ENCODE measurements around the gene ZCCHC3.

The ZCCHC3 gene

DNA sequence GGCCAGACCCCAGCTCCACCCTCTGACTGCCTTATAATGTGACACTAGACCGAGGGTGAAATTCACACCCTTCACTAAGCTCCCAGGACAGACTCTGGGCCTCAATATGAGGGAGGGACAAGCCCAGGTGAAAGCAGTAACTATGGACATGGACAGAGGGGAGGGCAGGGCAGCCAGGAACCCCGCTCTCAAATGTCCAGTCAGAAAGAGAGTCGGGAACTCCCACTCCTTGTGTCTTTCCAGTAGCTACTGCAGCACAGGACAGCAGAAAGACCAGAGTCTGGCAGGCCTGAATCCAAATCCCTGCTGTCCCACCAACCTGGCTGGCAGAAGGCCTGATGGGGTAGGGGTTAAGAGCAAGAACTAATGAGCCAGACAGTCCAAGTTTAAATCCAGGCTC lies 13.2 kb upstream of the ZCCHC3 start:
- no peak for DNase-seq

DNA sequence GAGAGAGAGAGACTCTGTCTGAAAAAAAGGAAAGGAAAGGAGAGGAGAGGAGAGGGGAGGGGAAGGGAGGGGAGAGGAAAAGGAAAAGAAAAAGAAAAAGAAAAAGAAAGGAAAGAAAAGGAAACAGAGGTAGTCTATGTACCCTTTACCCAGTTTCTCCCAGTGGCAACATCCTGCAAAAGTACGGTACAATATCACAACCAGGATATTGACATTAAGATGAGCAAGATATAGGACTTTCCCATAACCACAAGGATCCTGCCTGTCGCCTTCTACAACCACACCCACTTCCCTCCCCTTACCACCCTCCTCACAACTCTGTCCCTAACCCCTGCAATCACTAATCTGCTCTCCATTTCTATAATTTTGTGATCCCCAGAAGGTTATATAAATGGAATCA lies 10.9 kb upstream of the ZCCHC3 start:
- DNase-seq = no peak

DNA sequence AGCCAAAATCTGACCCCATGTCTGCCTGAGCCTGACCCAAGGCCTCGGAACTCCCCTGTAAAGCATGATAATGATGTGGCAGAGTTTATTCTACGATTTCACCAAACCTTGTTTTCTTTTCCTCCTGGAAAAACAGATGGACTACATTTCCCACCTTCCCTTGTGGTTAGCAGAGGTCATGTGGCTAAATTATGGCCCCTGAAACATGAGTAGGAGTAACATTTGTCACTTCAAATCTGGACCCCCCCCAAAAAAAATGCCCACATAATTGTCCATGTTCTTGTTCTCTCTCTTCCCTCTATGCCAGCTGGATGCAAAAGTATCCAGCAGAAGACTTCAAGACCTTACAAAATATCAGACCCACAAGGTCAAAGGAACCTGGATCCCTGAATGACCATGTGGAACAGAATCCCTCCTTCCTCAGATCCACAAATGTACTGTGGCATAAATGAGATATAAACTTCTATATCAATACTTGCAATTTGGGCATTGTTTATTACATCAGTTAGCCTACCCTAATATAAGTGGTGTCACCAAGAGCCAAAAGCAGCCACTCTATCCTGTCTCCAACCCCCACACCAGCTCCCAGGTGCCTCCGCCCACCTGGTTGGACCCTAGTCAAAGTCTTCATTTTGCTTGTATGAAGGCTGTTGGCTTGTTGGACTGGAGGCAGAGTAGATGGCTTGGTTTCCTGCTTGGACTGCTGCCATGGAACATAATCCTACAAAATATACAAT lies 8.2 kb upstream of the ZCCHC3 start:
- no peak for DNase-seq

DNA sequence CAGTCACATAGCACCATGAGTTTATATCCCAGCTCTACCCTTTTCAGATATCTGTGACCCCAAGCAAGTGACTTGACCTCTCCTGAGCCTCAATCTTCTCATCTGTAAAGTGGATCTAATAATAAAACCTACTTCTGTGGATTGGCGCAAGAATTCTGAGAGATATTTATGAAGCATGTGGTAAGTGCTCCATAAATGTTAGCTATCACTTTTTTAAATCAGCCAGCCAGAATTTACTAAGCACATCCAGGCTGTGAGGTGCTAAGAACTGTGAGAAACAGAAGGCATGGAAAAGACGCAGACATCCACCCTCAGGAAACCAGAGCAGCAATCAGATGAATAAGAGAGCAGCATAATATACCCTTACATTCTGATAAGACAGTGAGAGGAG lies 7.7 kb upstream of the ZCCHC3 start:
- DNase-seq = no peak

DNA sequence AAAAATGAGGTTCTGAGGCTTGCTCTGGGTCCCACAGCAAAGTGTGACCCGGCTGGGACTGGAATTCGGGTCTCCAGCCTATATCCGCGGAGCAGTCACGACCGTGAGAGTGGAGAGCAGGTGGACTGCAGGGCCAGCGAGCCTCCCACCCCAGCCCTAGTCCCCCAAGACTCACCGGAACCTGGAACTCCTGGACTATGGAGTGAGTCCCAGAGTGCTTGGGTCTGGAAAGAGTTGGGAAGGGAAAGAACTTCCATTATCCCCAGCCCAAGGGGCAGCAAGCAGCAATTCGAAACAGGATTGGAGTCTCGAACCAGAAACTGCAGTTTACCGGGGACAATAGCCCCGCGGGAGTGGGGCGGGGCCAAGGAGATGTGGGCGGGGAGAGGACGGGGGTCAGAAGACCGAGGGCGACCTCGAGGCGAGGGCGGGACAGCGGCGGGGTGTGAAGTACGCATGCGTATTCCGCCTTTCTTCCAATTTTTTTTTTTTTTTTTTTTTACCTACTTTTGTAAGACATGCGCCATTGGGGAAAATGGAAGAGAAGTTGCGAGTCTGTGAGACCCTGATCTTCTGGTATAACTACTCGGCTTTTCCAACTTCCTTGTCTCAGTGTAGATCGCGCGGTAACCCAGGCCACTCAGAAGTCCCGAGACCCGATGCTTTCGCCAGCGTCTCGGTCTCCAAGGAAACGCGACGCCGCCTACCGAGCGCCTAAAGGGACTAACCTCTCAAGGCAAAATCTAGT lies 7.1 kb upstream of the ZCCHC3 start, which contains the start of gene C20orf96:
Gene C20orf96, minus strand, starts transcription at position 667 of the 748 bp plus-strand sequence. Its CDS starts 140 bp downstream, at position 527.
- peak; percentile 72 for DNase-seq

DNA sequence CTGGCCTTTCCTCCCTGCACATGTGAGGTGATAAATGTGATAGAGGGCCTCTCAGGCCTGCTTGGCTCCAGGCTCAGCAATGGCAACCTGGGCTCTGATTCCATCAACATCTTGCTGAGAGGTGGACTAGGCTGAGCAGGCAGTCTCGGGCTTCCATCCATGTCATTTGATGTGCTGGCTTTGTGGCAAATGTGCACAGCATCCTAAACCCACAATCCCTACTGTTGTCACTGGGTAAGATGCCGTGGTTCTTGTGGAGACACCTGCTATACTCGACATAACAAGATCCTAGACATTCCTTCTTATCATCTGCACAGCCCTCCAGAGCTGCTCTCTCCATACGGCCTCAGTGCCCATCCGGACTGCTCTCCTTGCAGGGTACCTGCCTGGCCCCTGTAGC lies 2.8 kb upstream of the ZCCHC3 start:
- no peak for DNase-seq

DNA sequence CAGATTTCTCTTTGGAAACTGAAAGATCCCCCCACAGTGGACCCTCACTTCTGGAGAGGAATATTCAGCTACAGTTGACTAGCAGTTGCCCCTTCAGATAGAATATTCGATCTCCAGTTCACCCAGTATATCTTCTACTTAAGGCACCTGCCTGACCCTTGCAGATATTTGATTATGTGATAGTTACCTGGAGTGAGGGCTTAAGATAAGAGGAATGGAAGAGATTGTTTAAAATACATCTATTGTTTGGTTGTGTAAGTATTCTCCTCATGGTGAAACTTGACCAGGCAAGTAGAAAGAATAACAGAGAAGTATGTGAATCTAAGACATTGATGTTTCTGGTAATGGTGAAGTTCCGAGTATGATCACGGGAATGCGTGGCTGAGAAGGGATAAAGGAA lies 1.6 kb upstream of the ZCCHC3 start:
- no peak for DNase-seq

DNA sequence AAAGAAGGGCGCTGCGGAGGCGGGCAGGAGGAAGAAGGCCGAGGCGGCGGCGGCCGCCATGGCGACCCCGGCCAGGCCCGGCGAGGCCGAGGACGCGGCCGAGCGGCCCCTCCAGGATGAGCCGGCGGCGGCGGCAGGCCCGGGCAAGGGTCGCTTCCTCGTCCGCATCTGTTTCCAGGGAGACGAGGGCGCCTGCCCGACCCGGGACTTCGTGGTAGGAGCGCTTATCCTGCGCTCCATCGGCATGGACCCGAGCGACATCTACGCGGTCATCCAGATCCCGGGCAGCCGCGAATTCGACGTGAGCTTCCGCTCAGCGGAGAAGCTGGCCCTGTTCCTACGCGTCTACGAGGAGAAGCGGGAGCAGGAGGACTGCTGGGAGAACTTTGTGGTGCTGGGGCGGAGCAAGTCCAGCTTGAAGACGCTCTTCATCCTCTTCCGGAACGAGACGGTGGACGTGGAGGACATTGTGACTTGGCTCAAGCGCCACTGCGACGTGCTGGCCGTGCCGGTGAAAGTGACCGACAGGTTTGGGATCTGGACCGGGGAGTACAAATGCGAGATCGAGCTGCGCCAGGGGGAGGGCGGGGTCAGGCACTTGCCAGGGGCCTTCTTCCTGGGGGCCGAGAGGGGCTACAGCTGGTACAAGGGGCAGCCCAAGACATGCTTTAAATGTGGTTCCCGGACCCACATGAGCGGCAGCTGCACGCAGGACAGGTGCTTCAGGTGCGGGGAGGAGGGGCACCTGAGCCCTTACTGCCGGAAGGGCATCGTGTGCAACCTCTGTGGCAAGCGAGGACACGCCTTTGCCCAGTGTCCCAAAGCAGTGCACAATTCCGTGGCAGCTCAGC lies 780 bp downstream of the ZCCHC3 start:
- peak; percentile 52 for DNase-seq

DNA sequence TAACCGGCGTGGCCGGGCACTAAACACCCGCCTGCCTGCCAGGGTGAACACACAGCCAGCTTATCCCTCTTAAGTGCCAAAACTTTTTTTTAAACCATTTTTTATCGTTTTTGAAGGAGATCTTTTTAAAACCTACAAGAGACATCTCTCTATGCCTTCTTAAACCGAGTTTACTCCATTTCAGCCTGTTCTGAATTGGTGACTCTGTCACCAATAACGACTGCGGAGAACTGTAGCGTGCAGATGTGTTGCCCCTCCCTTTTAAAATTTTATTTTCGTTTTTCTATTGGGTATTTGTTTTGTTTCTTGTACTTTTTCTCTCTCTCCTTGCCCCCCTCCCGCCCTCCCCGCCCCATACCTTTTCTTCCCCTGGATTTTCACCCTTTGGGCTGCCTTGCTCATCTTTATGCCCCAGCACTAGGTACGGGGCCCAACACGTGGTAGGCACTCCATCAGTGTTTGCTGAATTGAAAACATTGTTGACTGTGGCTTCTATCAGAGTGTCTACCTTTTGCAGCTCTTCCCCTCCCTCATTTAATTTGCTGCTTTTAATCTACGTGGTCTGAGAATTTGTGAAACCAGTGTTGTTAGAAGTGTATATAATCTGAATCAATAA lies 1.5 kb downstream of the ZCCHC3 start:
- DNase-seq = no peak

DNA sequence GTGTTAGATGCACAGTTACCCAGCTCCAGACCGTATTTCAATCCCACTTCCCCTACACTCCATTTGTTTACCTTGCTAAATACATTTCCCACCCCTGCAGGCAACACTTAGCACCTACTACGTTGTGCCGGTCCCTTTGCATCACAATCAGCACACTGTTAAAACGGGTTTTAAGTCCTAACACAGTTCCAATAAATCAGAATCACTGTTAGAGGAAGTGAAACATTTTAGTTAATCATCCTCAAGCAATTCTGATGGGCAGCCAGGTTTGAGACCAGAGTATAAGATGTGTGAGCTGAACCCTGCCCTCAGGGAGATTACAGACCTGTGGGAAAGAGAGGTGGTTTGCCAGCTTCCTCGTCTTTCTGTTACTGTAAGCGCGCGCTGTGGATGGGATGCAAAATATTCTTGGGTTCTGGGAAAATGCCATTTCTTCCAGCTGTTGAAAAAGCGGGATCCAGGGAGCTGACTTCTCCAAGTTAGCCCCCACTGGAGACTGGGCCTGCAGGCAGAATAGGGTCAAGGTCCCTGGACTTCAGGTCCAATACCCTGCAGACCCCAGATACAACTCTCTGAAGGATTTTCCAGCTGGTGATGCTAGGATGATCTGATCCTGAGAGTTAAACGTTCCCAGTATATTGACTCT lies 3.1 kb downstream of the ZCCHC3 start:
- DNase-seq = no peak

DNA sequence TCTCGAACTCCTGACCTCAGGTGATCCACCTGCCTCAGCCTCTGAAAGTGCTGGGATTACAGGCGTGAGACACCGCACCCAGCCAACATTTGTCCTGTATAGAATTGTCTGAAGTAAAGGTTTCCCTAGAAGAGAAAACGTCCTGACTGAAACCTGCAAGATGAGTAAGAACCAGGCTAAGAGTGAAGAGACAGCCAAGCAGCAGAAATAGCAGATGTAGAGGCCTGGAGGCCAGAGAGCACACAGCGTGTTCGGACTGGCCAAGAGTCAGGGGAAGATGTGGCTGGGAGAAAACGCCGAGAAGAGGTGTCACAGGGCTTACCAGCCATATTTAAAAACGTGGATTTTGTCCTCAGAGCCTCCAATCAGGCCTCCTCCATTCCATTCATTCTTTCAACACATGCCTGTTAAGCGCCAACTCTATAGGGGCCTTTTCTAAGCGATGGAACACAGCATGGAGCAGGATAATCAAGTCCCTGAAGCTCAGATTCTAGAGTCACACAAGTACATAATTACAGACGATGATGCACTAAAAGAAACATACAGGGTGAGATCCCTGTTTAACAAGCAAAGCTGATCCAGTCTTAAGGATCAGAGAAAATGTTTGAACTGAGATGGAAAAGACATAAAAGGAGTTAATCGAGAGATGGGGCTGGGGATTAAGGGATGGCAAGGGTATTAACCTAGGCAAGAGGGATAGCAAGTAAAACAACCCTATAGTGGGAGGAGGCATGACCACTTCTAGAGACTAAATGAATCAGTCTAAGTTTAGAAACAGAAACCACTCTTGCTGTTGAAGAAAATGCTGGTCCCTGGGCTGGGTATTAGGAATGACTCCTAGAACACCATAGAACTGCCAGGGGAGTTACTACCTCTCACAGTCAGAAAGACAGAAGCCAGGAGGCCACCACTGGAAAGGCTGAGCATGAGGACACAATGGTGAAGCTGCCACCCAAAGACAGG lies 4.8 kb downstream of the ZCCHC3 start:
- DNase-seq = no peak

DNA sequence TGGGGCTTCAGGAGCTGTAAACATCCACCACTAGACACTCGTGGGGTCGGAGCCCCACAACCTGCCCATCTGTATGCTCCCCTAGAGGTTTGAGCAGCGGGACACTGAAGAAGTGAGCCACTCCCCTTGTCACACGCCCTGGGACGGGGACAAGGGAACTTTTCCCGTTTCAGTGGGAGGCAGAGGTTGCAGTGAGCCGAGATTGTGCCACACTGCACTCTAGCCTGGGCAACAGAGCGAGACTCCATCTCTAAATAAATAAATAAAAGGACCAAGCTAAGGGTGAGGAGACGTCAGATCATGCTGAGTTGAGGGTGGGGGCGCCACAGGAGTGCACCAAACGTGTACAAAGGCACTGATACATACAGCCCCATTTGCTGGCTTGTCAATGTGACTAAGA lies 8.4 kb downstream of the ZCCHC3 start:
- DNase-seq = no peak

DNA sequence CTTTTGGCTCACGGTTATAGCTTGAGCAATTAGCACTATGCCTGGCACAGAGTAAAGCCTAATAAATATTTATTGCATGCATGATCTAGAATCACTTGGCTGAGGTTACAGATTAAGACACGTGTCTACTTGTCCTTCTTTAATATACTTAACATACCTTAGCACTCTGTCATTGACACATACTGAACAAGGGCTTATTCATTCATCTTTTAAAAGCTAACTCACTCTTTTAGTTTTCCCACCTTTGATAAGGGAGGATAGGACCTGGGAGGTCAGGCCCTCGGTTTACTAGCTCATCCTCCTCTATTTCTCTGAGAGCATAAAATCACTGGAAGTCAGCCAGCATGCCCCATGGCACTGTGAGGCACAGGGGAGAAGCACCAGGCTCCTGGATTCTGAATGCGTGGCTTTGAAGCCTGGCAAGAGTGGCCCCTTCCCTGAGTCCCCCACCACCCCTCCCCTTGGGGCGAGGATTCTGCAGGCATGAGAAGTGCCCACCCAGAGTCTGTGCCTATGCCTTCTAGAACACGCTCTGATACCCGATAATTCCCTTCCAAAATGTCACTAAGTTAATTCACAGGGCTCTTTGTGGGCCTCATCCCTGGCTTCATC lies 11.2 kb downstream of the ZCCHC3 start:
- no peak for DNase-seq

DNA sequence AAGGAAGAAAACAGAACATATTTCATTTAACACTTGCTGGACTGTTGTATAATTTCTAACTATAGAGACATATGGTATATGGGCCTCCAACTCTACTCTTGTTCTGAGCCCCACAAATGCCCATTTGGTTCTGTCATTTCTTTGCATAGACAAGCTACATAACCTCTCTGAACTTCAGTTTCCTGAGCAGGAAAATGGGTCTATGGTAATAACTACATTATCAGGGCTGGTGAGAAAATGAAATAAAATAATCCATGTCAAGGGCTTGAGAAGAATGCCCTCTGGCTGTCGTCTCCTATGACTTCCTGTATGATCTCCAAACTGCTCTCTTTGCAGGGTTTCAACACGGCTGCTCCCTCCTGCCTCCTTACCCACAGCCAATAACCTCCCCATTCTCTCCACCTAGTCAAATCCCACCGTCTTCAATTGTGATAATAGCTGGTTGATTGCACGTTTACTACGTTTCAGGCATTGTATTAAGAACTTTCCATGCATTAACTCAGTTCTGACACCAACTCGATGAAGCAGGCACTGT lies 12.0 kb downstream of the ZCCHC3 start:
- peak; percentile 74 for DNase-seq

DNA sequence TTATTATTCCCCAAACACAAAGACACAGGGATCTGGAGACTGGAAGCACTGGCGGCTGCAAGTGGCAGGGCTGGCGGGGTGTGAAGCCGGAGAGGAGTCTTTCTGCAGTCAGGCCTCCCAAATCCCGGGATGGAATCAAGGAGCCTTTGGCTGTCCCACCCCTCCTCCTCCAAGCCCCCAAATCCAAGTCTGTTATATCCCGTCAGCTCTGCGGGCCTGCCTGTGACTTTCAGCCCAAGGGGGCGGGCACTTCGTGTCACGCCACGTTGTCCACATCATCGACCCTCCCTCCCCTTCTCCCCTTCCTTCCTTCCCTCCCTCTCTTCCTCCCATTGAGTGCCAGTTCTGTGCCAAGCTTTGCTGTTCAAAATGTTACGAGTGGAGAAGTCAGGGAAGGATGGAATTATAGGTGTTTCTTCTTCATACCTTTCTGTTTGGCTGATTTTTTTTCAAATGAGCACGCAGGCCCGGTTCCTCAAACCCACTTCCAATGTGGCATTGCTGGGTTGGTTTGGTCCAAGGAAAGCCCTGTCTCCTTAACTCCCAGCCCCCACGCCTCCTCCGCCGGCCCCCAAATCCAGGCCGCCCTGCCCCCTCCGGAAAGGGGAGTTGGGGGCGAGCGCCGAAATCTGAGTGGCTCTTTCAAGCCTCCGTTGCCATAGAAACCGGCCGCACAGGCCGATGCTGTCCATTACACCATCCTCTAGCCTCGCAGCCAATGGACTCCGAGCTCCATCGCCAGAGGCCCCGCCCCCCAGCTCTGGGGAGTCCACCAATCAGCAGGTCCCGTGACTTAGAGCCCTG lies 12.7 kb downstream of the ZCCHC3 start:
- DNase-seq = peak; percentile 98

DNA sequence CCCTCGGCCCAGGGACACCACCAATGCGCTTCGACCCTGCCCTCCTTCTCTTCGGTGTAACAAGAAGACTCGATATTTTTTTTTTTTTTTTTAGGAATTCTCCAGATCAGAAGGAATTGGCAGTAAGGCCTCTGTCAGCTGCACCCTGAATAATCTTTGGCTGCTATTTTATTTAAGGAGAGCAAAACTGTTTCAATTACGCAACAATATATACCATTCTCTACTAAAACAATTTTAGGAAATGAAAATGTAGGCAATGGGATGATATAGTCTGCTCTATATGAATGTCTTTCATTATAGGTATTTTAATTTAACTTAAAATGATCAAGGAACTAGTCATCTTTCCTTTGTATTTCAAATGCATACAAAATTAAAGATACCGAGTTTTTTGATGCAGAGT lies 13.3 kb downstream of the ZCCHC3 start:
- DNase-seq = no peak

DNA sequence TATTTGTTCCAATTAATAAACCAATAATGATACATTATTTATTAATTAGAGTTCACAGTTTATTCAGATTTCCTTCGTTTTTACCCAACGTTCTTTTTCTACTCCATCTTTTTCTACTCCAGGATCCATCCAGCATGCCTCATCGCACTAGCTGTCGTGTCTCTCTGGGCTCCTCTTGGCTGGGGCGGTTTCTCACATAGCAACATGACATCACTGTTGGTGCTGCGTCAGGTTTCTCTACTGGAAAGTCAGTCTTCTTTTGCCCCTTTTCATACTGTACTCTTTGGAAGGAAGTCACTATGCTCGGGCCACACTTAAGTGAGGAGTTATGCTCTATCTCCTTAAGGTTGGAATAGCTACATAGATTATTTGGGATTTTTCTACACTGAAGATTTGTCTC lies 14.2 kb downstream of the ZCCHC3 start:
- DNase-seq = no peak

DNA sequence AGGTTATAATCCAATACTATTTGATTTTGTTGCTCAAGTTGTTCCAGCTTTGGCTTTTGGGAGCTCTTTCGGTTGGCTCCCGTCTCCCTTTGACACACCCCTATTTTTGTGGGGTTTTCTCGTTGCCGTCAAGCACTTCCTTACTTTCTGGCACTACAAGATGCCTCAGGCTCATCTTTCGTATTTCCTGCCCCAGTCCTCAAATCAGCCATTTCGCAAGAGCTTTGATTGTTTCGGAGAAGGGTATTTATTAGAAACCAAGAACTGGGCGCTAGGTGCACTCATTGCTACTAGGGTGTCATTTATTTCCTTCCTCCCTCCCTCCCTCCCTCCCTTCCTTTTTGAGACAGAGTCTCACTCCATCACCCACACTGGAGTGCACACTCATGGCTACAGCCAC lies 14.7 kb downstream of the ZCCHC3 start:
- no peak for DNase-seq

DNA sequence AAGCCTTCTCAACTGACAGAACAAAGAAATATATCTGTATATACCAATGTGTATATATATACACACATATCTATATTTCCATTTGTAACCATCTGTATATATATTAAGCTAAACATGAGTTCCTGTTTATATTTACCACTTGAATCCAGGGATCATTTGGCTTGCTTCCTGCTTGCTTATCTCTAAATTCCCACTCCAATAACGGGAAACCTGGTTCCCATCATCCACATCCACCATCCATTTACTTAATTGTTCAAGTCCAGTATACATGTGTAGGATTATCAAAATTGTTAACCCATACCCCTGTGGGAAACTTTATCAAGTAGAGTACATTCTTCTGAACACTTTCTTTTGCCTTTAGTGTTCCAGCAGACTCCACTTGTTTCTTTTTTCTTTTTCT lies 15.5 kb downstream of the ZCCHC3 start:
- no peak for DNase-seq

DNA sequence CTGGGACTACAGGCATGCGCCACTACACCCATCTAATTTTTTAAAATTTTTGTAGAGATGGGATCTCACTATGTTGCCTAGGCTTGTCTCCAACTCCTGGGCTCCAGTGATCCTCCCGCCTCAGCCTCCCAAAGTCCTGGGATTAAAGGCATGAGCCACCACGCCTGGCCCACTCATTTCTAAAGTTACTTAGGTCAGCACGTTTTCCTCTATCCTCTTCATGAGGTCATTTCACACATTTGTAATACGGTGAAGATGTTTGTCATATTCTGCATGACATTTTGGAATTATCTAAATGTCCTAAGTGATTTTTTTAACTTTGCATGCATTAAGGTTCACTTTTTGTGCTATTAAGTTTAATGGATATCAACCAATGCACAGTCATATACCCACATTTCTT lies 16.0 kb downstream of the ZCCHC3 start:
- DNase-seq = no peak
